HCT116 (cell line): ENCODE measurements around the gene RNPEPL1.

Source experiments
- JUND ChIP-seq: IDR thresholded peaks from 2 replicates; pipeline ENCODE4 v1.6.1; 2012
- POLR2A ChIP-seq: IDR thresholded peaks from 2 replicates; pipeline ENCODE4 v1.7.0; 2011; ENCODE audit warnings: borderline replicate concordance; ENCODE audit not compliant: insufficient read depth, insufficient read length; ENCODE audit errors: extremely low read depth
- TF ChIP-seq, protein P1 (sequence below): IDR thresholded peaks from 2 replicates; pipeline ENCODE4 v1.6.1; 2012
- TF ChIP-seq, protein P2 (sequence below), 3 experiments: fragments of 200-600 bp in 1 of 3; sonication (generic) in 1 of 3; IDR thresholded peaks in 2 of 3; conservative IDR thresholded peaks in 1 of 3; 2 replicates each; pipeline ENCODE4 v1.5.1; 2012 to 2017; ENCODE audit warnings: low read depth in 2 of 3, low read length in 2 of 3, antibody characterized with exemption in 1 of 3, borderline replicate concordance in 1 of 3, control low read depth in 1 of 3, mild to moderate bottlenecking in 1 of 3, mixed read lengths in 1 of 3, mixed run types in 1 of 3, moderate library complexity in 1 of 3; ENCODE audit not compliant: insufficient read depth in 1 of 3

DNA sequence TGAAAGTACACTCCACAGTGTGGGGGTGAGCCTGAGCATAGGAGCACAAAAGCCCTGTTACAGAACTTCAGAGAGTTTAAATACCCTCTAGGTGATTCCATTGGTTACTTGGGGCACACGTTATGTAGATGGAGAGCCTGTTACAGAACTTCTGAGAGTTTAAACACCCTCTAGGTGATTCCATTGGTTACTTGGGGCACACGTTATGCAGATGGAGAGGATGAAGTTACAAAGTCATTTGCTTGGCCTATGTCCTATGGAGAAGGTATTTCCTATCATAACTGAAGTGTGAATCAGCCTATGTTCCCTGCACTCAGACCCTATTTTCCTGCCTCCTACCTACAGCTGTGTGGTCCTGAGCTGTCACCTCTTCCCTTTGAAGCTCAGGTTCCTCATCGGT lies 14.5 kb downstream of the RNPEPL1 start:
- TF ChIP-seq JUND (no peak), POLR2A (no peak)
- TF ChIP-seq, protein P1, sequence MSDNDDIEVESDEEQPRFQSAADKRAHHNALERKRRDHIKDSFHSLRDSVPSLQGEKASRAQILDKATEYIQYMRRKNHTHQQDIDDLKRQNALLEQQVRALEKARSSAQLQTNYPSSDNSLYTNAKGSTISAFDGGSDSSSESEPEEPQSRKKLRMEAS = no peak
- TF ChIP-seq, protein P2, sequence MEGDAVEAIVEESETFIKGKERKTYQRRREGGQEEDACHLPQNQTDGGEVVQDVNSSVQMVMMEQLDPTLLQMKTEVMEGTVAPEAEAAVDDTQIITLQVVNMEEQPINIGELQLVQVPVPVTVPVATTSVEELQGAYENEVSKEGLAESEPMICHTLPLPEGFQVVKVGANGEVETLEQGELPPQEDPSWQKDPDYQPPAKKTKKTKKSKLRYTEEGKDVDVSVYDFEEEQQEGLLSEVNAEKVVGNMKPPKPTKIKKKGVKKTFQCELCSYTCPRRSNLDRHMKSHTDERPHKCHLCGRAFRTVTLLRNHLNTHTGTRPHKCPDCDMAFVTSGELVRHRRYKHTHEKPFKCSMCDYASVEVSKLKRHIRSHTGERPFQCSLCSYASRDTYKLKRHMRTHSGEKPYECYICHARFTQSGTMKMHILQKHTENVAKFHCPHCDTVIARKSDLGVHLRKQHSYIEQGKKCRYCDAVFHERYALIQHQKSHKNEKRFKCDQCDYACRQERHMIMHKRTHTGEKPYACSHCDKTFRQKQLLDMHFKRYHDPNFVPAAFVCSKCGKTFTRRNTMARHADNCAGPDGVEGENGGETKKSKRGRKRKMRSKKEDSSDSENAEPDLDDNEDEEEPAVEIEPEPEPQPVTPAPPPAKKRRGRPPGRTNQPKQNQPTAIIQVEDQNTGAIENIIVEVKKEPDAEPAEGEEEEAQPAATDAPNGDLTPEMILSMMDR (IDR thresholded peaks at IDR 0.05 in 2 of 3, conservative IDR thresholded peaks at IDR 0.05 in 1 of 3; ENCODE audit: borderline replicate concordance in 1 of 3, insufficient read depth in 1 of 3, low read depth in 2 of 3, low read length in 2 of 3) = no peak
